Endodermal cell (in vitro differentiated cells): ENCODE data around the gene SDHAF4. TPM values are rescaled to one million over a fixed set of nuclear protein-coding genes. Genes with fewer than 3 reads are reported as not detected.

Source experiments
- DNase-seq: peaks from one replicate; pipeline ENCODE4 v3.0.0-alpha.2; 2017
- H3K27ac ChIP-seq: 2 replicates; pipeline ENCODE4 v1.5.1; 2013; ENCODE audit warnings: mild to moderate bottlenecking, low read depth, low read length, moderate library complexity
- H3K27me3 ChIP-seq: 2 replicates; pipeline ENCODE4 v1.6.1; 2013; ENCODE audit warnings: mild to moderate bottlenecking, low read length, moderate library complexity; ENCODE audit not compliant: insufficient read depth, control insufficient read depth, poor library complexity, severe bottlenecking
- H3K36me3 ChIP-seq: 2 replicates; pipeline ENCODE4 v1.7.0; 2013; ENCODE audit warnings: mild to moderate bottlenecking, low read length, moderate library complexity; ENCODE audit not compliant: control insufficient read depth, insufficient read depth
- H3K4me1 ChIP-seq: one replicate; pipeline ENCODE4 v1.7.0; 2013; ENCODE audit warnings: low read length; ENCODE audit not compliant: control insufficient read depth, insufficient read depth
- H3K4me3 ChIP-seq: 2 replicates; pipeline ENCODE4 v1.5.1; 2013; ENCODE audit warnings: mild to moderate bottlenecking, low read length, moderate library complexity
- H3K9ac ChIP-seq: 2 replicates; pipeline ENCODE4 v1.6.1; 2013; ENCODE audit warnings: mild to moderate bottlenecking, low read length, moderate library complexity; ENCODE audit not compliant: poor library complexity, severe bottlenecking; ENCODE audit errors: extremely low read depth
- H3K9me3 ChIP-seq: 2 replicates; pipeline ENCODE4 v1.6.1; 2013; ENCODE audit warnings: mild to moderate bottlenecking, low read length, moderate library complexity; ENCODE audit not compliant: control insufficient read depth
- H3K27ac Mint-ChIP-seq: 2 replicates; pipeline ENCODE4 v1.8.0; 2020; ENCODE audit warnings: mixed read lengths
- H3K27me3 Mint-ChIP-seq: 2 replicates; pipeline ENCODE4 v1.8.0; 2021; ENCODE audit warnings: mild to moderate bottlenecking, mixed read lengths; ENCODE audit not compliant: insufficient read depth
- H3K36me3 Mint-ChIP-seq: 2 replicates; pipeline ENCODE4 v1.8.0; 2020; ENCODE audit warnings: low read depth, mixed read lengths
- H3K4me1 Mint-ChIP-seq: 2 replicates; pipeline ENCODE4 v1.8.0; 2020; ENCODE audit warnings: mixed read lengths
- H3K4me3 Mint-ChIP-seq: 2 replicates; pipeline ENCODE4 v1.8.0; 2020; ENCODE audit warnings: mild to moderate bottlenecking, moderate library complexity, mixed read lengths
- H3K9me3 Mint-ChIP-seq: 2 replicates; pipeline ENCODE4 v1.8.0; 2020; ENCODE audit warnings: mild to moderate bottlenecking, mixed read lengths
- CTCF ChIP-seq: fragments of 200-600 bp; sonication (generic); conservative IDR thresholded peaks from 2 replicates; pipeline ENCODE4 v1.5.0; 2021; ENCODE audit warnings: antibody characterized with exemption, mild to moderate bottlenecking
- WGBS, 2 experiments: methylation state at CpG; one replicate each; pipeline versions ENCODE4 v1.1.5 to v1.1.7; 2013; ENCODE audit warnings: missing lambda C conversion rate in 2 of 2, mixed read lengths in 1 of 2; ENCODE audit not compliant: insufficient coverage in 1 of 2, insufficient read length in 1 of 2; 5-methylcytosine and 5-hydroxymethylcytosine counted together
- total RNA-seq, 2 donors: library from RNA; stranded (reverse); fragmentation: NEBNext Ultra II Directional in 1 of 2; extraction: Animal tissue kit (Norgen Biotek cat#: 25700) in 1 of 2; gene quantifications; 2 replicates in 1 of 2; 3 replicates in 1 of 2; pipeline ENCODE4 v1.2.1, GENCODE V29; 2021

The SDHAF4 gene
- total RNA-seq, 2 donors from 2014 or later: 23.5 to 47.4 TPM

- H3K9me3 Mint-ChIP-seq: peaks cover 21% of the 10 kb centered on the region
- no peaks in the 10 kb centered on the region for H3K27me3 Mint-ChIP-seq
- H3K27ac Mint-ChIP-seq: no peak overlapping the region
- Histone ChIP-seq H3K36me3 (peaks cover 29% of the 10 kb centered on the region), H3K4me1 (peaks cover 3% of the 10 kb centered on the region), H3K27ac (no peak overlapping the region), H3K4me3 (peak overlapping the region; percentile 56), H3K9me3 (peaks cover 39% of the 10 kb centered on the region), H3K27me3 (no peaks in the 10 kb centered on the region), H3K9ac (no peak overlapping the region)
- DNase-seq: no peak
- H3K4me1 Mint-ChIP-seq: peaks cover 7% of the 10 kb centered on the region
- no peak overlapping the region for H3K4me3 Mint-ChIP-seq
- WGBS, 2 experiments: 89 to 95% methylated on average over 3 of the region's 3 CpGs
- no peak for TF ChIP-seq CTCF
- H3K36me3 Mint-ChIP-seq: peaks cover 30% of the 10 kb centered on the region
These were observed 26.4 kb downstream of the SDHAF4 start for GRCh38 chr6:70593118-70593486.

GRCh38 chr6:70599187-70599586, 32.5 kb downstream of the SDHAF4 start:
- Histone ChIP-seq H3K4me3 (no peak overlapping the region), H3K4me1 (no peaks in the 10 kb centered on the region), H3K9me3 (peaks cover 14% of the 10 kb centered on the region), H3K27ac (no peak overlapping the region), H3K9ac (no peak overlapping the region), H3K27me3 (no peaks in the 10 kb centered on the region), H3K36me3 (no peaks in the 10 kb centered on the region)
- Mint-ChIP-seq H3K4me1 (peaks cover 6% of the 10 kb centered on the region), H3K27ac (no peak overlapping the region), H3K4me3 (no peak overlapping the region), H3K36me3 (peaks cover 13% of the 10 kb centered on the region), H3K27me3 (peaks cover 2% of the 10 kb centered on the region), H3K9me3 (peaks cover 13% of the 10 kb centered on the region)
- TF ChIP-seq CTCF: no peak
- no peak for DNase-seq
- WGBS, 2 experiments: 80 to 94% methylated on average over 1 to 4 of the region's 4 CpGs

- Mint-ChIP-seq H3K36me3 (peaks cover 7% of the 10 kb centered on the region), H3K4me1 (peaks cover 6% of the 10 kb centered on the region), H3K27ac (no peak overlapping the region), H3K4me3 (no peak overlapping the region), H3K9me3 (peaks cover 24% of the 10 kb centered on the region), H3K27me3 (peaks cover 2% of the 10 kb centered on the region)
- DNase-seq: no peak
- no peak for TF ChIP-seq CTCF
- no peaks in the 10 kb centered on the region for H3K27me3 ChIP-seq
- 82 to 100% methylated on average over 2 to 3 of the region's 3 CpGs for WGBS, 2 experiments
- H3K9me3 ChIP-seq: peaks cover 27% of the 10 kb centered on the region
- no peaks in the 10 kb centered on the region for H3K36me3 ChIP-seq
- no peaks in the 10 kb centered on the region for H3K4me1 ChIP-seq
- H3K27ac ChIP-seq: no peak overlapping the region
- no peak overlapping the region for H3K9ac ChIP-seq
- no peak overlapping the region for H3K4me3 ChIP-seq
These were observed 34.3 kb downstream of the SDHAF4 start for GRCh38 chr6:70601014-70601413.
